Epithelial cell of esophagus (primary cell): ENCODE measurements around the gene FHIT.
"Not testable (repeated sequence)": the region's sequence is repeated elsewhere in the genome, so short reads cannot be mapped to it uniquely, and the experiment has no call there.

Experiments used
- DNase-seq: peaks from one replicate; pipeline ENCODE4 v3.0.0; 2010; ENCODE audit warnings: low read depth
- H3K4me3 ChIP-seq: 2 replicates; pipeline ENCODE4 v1.5.1; 2011; ENCODE audit warnings: mild to moderate bottlenecking, low read length, control low read depth
- CTCF ChIP-seq: IDR thresholded peaks from 2 replicates; pipeline ENCODE4 v1.5.1; 2011; ENCODE audit warnings: low read depth, mild to moderate bottlenecking, low read length, control low read depth, inconsistent platforms; ENCODE audit not compliant: insufficient read depth; ENCODE audit errors: missing control alignments

Gene FHIT

GRCh38 chr3:61060411-61060861 lies 190.8 kb downstream of the FHIT start:
- peak; percentile 31 for DNase-seq
- no peak for TF ChIP-seq CTCF
- H3K4me3 ChIP-seq = no peak overlapping the region

- no peak for TF ChIP-seq CTCF
- no peak overlapping the region for H3K4me3 ChIP-seq
These were observed 192.4 kb downstream of the FHIT start for GRCh38 chr3:61058836-61059235.

GRCh38 chr3:61057464-61057863 lies 193.8 kb downstream of the FHIT start:
- no peak for DNase-seq
- no peak overlapping the region for H3K4me3 ChIP-seq
- no peak for TF ChIP-seq CTCF

More at GRCh38 chr3:61058836-61059235, 192.4 kb downstream of the FHIT start:
- no peak for DNase-seq

GRCh38 chr3:61055447-61055846 lies 195.8 kb downstream of the FHIT start:
- no peak overlapping the region for H3K4me3 ChIP-seq
- TF ChIP-seq CTCF = no peak
- no peak for DNase-seq

- no peak for TF ChIP-seq CTCF
- no peak overlapping the region for H3K4me3 ChIP-seq
- DNase-seq = peak; percentile 61
These were observed 197.3 kb downstream of the FHIT start for GRCh38 chr3:61053781-61054496.

- DNase-seq = no peak
- TF ChIP-seq CTCF = no peak
- no peak overlapping the region for H3K4me3 ChIP-seq
These were observed 198.4 kb downstream of the FHIT start for GRCh38 chr3:61052851-61053250.

GRCh38 chr3:61051666-61052065 lies 199.6 kb downstream of the FHIT start:
- no peak for DNase-seq
- H3K4me3 ChIP-seq = no peak overlapping the region
- TF ChIP-seq CTCF = no peak

- DNase-seq, H3K4me3 ChIP-seq: not testable (repeated sequence)
These were observed 206.1 kb downstream of the FHIT start for GRCh38 chr3:61045169-61045568.
